GM06990 (cell line): ENCODE measurements around the gene PDCL2.

Experiments
- DNase-seq: peaks from one replicate; pipeline ENCODE4 v3.0.0-alpha.2; 2011; ENCODE audit not compliant: insufficient read length; ENCODE audit errors: extremely low read depth
- H3K27me3 ChIP-seq: replicated peaks from 2 replicates; pipeline ENCODE4 v1.6.0; 2011; ENCODE audit warnings: low read length; ENCODE audit not compliant: control insufficient read depth, insufficient read depth
- H3K36me3 ChIP-seq: 2 replicates; pipeline ENCODE4 v1.5.1; 2011; ENCODE audit warnings: low read length; ENCODE audit not compliant: control insufficient read depth, insufficient read depth
- H3K4me3 ChIP-seq: replicated peaks from 2 replicates; pipeline ENCODE4 v1.5.1; 2011; ENCODE audit warnings: low read depth, mild to moderate bottlenecking, control low read depth, low read length
- TF ChIP-seq, protein P1 (sequence below): IDR thresholded peaks from 2 replicates; pipeline ENCODE4 v1.5.1; 2011; ENCODE audit warnings: low read length, control low read depth, mild to moderate bottlenecking, inconsistent platforms; ENCODE audit not compliant: insufficient read depth, poor library complexity, severe bottlenecking

Gene PDCL2

GRCh38 chr4:55578341-55579010 lies 13.6 kb downstream of the PDCL2 start:
- TF ChIP-seq, protein P1, sequence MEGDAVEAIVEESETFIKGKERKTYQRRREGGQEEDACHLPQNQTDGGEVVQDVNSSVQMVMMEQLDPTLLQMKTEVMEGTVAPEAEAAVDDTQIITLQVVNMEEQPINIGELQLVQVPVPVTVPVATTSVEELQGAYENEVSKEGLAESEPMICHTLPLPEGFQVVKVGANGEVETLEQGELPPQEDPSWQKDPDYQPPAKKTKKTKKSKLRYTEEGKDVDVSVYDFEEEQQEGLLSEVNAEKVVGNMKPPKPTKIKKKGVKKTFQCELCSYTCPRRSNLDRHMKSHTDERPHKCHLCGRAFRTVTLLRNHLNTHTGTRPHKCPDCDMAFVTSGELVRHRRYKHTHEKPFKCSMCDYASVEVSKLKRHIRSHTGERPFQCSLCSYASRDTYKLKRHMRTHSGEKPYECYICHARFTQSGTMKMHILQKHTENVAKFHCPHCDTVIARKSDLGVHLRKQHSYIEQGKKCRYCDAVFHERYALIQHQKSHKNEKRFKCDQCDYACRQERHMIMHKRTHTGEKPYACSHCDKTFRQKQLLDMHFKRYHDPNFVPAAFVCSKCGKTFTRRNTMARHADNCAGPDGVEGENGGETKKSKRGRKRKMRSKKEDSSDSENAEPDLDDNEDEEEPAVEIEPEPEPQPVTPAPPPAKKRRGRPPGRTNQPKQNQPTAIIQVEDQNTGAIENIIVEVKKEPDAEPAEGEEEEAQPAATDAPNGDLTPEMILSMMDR = no peak
- no peak for DNase-seq
- H3K36me3 ChIP-seq = no peaks in the 10 kb centered on the region

GRCh38 chr4:55575513-55575912 lies 16.5 kb downstream of the PDCL2 start:
- H3K27me3 ChIP-seq = no peaks in the 10 kb centered on the region
- no peak overlapping the region for H3K4me3 ChIP-seq
- no peaks in the 10 kb centered on the region for H3K36me3 ChIP-seq
- DNase-seq = no peak
- TF ChIP-seq, protein P1 = no peak

More at GRCh38 chr4:55578341-55579010, 13.6 kb downstream of the PDCL2 start:
- Histone ChIP-seq H3K4me3 (no peak overlapping the region), H3K27me3 (no peaks in the 10 kb centered on the region)

DNA sequence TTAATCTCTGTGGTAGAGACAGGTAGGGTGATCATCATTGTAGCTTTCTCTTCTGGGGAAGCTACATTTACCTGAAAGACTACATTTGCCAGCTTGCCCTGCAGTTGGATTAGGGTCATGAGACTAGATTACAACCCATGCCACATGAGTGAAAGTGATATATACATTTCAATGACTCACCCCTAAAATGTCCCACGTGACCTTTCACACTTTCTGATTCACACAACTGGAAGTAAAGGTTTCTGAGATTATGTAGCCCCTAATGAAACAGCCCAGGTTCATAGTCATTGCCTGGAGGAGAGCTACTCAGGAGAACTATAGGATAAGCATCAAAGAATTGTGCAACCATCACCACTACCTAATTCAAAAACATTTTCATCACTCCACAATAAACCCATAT lies 17.8 kb downstream of the PDCL2 start:
- TF ChIP-seq, protein P1 = no peak
- Histone ChIP-seq H3K4me3 (no peak overlapping the region), H3K36me3 (no peaks in the 10 kb centered on the region), H3K27me3 (no peaks in the 10 kb centered on the region)
- DNase-seq = no peak

DNA sequence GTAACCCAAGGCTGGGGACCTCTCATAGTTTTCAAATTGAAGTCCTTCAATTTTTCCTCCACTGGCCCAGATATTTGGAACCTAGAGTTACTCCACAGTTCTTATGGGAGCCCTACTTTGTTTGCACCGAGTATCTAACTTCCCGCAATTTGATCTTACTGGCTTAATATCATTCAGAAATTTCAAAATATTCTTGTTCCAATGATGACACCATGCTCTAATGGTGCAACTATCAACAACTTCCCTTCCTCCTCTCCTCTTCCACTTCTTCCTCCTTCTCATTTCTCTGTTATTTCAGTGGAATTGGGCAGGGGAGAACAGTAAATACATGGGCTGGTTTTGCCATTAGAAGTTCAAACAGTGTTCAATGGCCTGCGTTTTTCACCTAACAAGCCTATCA lies 20.2 kb downstream of the PDCL2 start:
- Histone ChIP-seq H3K36me3 (no peaks in the 10 kb centered on the region), H3K4me3 (no peak overlapping the region), H3K27me3 (no peaks in the 10 kb centered on the region)
- TF ChIP-seq, protein P1 = no peak
- DNase-seq = no peak

- TF ChIP-seq, protein P1 = no peak
- Histone ChIP-seq H3K4me3 (no peak overlapping the region), H3K27me3 (no peaks in the 10 kb centered on the region), H3K36me3 (no peaks in the 10 kb centered on the region)
- no peak for DNase-seq
These were observed 23.0 kb downstream of the PDCL2 start for GRCh38 chr4:55568905-55569504.
